HG03159 (cell line): Measurements from ENCODE around the gene F12.
"Not testable (repeated sequence)": the region's sequence is repeated elsewhere in the genome, so short reads cannot be mapped to it uniquely, and the experiment has no call there.

ENCODE experiments used
- ATAC-seq: cut with Tn5 transposase; IDR thresholded peaks from one replicate; pipeline ENCODE4 v1.9.1; 2021; ENCODE audit warnings: mild to moderate bottlenecking, moderate library complexity; ENCODE audit not compliant: unreplicated experiment

The F12 gene

DNA sequence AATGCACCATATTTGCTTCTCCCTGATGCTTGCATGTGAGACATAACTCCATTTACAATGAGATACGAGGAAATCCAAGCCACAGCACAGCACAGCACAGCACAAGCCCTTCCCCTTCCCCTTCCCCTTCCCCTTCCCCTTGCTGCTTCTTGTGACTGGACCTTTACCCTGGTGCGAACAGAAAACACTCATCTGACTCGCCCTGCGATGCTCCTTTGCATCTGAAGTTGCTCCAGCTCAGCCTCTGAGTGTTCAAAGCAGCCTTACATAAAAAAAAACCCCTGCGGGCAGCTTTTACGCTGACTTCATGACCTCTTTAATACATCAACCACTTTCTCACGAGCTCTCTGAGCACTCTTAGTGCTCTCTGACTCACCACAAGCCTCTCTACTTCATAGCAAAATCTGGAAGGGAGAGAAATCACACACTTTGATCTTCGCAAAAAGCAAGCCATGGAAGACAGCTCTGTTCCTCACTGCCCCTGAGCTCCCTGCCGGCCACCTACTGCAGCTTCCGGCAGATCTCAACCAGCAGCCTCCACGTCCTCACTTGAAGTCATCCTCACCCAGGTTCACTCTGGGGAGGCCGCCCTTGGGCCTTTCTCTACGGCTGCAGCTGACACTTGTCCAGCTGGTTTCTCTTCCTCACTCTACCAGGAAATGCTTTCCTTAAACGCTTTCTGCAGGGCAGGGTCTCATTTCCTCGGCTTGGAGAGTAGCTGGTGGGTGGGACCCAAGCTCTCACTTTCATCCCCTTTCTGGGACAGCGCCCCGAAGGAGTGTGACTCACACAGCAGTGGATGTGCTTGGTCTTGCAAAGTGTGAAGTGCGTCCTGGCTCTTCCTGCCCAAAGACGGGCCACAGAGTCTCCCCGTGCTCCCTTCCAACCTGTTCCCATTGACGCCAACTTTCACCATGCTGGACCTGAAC, 19.9 kb downstream of the F12 start:
- no peak for ATAC-seq

DNA sequence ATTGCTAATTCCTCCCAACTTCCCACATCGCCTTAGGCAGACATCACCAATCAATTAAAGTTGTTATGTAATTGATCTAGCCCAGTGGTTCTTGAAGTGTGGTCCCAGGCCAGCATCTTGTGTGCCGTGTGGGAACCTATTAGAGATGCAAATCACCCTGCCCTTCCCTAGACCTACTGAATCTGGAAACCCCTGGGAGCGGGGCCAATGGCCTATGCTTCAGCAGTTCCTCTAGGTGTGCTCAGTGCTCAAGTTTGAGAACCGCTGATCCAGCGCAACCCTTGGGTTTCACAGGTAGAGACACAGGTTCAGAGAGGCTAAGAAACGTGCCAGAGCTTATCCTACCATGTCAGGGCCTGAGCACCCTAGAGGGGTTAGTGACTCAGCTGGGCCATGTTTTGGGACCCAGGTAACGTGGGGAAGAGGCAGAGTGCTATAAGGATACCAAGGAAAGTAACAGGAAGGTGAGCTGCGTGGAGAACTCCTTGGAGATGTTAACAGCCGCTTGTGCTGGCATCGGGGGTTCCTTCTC, 20.8 kb downstream of the F12 start:
- no peak for ATAC-seq

DNA sequence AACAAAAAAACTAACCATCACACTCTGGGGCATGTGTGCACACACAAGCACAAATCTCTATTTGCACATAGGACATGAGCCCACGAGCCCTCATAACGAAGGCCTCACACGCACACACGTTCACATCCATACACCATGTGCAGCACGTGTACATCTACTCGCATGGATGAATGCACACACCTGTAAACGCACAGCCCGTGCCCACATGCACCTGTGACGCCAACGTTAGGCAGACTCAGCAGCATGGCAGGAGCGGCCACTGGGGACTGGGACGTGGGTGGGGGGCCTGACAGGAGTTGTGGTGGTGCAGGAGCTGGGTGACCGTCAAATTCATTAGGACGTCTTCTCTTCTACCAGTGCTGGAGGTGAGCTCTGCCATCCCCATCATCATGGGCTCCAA, 22.0 kb downstream of the F12 start:
- ATAC-seq: no peak

DNA sequence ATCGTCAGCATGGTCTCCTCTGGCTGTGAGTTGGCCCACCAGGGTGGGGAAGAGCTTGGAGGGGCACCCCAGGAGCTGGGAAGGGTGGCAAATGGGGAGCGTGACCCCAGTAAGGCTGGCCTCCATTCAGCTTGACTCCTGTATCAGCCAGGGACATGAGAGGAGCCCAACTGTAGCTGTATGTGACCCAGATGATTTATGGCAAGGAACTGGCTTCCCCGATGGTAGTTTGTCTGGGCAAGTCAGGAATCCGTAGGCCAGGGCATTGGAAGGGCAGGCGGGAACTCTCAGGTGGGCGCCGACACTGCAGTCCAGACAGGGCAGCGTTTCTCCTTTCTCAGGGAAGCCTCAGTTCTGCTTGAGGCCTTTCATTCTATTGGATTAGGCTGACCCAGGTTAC, 22.8 kb downstream of the F12 start:
- no peak for ATAC-seq

DNA sequence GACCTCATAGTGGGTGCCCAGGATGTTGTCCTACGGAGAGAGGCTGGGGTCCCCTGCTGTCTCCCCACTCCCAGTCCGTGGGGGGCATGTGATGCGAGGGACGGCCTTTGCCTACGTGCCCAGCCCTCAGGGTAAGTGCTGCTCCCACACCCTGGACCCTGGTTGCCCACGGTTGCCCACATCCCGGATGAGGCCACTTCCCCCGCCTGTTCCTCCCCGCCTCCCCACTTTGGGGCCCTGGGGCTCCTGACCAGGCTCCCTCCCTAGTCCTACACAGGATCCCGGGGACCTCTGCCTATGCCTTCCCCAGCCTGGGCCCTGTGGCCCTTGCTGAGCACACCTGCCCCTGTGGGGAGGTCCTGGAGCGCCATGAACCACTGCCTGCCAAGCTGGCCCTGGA, 23.6 kb downstream of the F12 start:
- ATAC-seq: no peak

DNA sequence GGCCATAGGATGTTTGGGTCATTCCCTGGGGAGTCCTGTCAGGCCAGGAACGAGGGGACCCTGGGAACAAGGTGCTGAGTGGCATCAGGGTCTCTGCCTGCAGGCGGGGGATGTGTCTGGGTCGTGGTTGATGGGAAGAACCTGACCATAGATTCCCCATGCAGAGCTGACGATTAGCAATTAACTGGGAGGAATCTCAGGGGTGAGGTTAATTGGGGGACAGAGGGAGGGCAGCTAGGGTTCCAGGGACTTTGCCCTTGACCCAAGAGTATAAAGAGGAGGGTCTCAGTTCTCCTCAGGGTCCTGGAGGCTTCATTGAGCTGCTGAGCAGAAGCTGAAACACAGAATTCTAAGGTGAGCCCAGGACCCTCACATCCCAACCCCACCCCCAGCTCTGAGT, 25.2 kb downstream of the F12 start, which contains the start of gene SLC34A1:
TSS of gene SLC34A1 (plus strand) at position 301 of the 400 bp plus-strand sequence. CDS start 1,308 bp downstream, outside the sequence.
- ATAC-seq: no peak

DNA sequence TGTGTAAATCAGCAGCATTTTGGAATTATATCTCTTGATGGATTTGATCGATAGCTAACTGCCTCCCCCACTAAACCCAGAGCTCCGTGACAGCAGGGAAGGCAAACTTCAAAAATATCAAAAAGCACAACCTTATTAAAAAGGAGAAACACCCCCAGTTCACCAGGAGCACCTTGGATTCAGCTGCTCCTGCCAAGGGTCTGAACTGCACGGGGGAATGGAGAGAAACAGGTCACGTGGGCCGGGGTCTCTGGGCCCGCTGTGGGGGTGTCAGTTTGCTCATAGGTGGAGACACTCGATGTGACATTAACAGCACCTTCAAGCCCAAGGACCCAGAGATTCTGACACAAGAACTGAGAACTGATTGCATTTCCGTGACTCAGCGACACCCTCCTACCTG, 26.2 kb downstream of the F12 start:
- ATAC-seq: no peak

DNA sequence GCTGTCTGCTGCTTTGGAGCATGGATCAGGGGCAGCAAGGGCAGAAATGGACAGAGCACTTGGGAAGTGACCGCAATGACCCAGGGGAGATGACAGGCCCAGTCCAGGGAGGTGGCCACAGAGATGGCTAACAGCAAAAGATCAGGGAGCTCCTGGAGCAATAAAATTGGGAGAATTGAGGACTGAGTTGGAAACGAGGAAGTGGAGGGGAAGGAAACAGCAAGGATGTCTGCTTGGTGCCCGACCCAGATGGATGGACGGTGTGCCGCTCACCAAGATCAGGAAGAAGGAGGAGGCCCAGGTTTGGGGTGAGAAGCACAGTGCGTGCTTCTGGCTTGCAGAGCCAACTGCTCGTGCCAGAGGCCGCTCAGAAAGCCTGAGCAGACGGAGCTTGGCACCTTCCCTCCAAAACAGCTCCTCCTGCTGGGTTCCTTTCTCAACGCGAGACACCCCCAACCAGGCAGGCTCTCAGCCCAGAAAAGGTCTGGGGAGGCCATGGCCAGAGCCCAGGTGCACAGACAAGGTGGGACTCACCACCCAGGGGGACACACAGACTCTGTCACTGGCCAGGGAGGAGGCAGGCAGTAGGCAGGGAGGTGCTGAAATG, 26.8 kb downstream of the F12 start:
- ATAC-seq: no peak

DNA sequence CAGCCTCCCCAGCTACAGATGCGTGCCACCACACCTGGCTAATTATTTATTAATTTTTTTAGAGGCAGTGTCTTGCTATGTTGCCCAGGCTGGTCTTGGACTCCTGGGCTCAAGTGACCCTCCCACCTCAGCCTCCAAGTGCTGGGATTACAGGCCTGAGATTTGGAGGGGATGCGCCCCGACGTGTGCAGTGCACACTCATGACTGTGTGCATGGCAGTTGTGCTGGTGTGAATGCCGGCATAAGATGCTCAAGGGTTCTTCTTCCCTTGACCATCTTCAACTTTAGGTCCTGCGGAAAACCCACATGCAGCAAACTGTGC, 28.6 kb downstream of the F12 start:
- no peak for ATAC-seq

DNA sequence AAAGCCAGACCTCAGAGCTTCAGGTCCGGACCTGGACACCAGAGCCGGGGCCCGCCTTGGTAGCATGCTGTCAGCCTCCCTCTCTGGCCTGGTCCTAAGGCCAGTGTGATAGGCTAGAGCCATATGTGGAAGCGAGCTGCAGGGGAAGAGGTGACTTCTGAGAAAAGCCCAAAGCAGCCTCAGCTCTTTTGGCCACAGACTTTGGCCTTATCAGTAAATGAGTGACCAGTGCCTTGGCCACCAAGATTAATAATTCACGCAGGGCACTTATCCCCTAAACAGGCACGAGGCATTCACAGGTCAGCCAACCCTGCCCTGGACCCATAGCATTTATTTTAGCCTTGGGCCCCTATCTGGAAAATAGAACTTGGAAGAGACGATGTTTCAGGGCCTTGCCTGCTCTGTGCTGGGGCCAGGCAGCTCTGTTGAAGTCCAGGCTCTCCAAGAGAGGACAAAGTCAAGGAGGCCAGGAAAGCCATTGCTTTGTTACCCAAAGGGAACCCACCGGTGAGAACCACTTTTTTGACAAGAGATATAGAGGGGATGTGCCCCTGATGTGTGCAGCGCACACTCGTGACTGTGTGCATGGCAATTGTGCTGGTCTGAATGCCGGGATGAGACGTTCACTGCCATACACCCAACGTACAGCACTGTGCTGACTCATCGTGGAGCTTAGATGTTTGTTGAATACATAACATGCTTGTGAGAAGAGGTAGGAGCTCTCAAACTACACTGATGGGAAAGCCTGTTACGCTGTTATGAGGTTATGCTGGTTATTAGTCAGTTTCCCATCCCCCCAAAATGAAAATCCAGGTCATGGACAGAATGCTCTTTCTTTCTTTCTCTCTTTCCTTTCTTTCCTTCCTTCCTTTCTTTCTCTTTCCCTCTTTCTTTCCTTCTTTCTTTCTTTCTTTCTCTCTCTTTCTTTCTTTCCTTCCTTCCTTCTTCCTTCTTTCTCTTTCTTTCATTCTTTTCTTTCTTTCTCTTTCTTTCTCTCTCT, 30.2 kb downstream of the F12 start:
- no peak for ATAC-seq

DNA sequence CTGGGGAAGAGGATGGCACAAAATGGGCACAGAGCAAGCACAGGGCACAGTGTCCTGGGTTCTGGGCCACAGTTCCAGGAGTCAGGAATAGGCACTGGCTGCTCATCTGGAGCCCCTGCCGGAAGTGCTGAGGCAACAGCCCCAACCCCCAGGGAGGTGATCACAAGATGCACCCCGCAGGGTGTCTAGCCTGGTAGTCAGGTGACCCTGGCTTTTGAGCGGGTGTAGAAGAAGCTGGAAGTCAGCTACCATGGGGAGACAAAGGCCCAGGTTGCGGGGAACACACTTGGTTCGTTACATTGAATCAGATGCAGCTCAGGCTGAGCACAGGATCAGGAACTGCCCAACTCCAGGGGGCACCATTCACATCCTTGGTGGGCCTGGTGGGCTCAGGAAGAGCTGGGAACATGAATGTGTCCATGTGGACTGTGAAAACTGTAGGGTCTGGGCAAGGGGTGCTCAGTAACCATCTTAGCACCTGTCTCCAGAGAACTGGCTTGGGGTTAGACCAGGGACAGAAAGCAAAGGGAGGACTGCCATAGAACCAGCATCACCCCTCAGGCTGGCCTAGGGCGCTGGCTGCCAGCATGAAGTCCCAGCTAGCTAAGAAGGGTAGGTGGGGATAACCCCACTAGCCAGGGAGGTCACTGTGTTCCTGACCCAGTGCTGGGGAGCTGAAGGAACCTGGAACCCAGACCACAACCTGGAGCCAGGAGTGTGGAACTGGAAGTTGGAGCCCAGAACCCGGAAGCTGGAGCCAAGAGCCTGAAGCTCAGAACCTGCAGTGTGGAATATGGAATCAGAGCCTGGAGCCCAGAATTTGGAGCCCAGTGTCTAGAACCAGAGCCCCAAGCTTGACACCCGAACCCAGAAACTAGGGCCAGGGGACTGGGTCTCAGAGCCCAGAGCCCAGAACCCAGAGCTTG, 31.2 kb downstream of the F12 start:
- no peak for ATAC-seq

DNA sequence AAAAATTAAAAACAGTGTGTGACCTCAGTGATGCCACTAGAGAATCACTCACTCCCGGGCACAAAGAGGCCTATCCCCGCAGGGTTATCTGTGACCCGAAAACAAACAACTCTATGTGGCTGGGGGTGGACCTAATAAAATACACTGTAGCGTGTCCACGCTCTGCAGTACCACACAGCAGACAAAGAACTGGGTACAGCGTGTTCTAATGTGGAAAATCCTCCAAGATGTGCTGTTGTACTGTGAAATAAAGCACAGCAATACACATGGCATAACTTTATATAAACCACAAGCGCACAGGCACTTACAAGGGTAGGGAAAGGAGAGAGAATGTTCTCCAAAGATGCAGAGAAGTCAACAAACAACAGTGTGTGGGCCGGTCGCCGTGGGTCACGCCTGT, 33.3 kb downstream of the F12 start:
- no peak for ATAC-seq

DNA sequence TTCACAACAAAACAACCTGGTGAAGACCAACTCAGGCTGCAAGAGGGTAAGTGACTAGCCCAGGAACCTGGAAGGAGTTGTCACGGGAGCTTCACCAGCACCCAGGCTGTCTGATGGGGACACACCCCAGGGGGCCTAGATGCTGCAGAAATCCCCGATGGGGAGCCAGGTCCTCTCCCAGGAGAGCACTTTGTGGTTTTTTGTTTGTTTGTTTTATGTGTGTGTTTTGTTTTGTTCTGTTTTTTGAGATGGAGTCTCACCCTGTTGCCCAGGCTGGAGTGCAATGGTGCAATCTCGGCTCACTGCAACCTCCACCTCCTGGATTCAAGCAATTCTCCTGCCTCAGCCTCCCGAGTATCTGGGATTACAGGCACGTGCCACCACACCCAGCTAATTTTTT, 33.8 kb downstream of the F12 start:
- not testable (repeated sequence) for ATAC-seq

DNA sequence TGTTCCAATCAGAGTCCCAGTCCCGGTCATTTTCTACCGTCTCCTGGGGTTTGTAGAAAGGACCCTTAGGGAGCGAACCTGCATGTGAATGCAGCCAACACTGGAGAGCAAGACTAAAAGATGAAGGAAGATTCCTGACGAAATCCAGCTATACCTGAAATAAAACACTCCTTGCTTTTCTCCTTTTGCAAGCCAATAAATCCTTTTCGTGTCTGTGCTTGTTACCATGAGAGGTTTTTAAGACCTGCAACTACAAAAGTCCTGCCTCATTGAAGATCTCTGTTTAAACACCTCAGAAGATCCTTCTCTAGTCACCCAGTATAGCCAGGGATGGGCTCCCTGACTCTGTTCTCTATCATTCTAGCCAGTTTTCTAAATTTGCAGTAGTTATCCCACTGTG, 35.2 kb downstream of the F12 start:
- ATAC-seq: no peak

DNA sequence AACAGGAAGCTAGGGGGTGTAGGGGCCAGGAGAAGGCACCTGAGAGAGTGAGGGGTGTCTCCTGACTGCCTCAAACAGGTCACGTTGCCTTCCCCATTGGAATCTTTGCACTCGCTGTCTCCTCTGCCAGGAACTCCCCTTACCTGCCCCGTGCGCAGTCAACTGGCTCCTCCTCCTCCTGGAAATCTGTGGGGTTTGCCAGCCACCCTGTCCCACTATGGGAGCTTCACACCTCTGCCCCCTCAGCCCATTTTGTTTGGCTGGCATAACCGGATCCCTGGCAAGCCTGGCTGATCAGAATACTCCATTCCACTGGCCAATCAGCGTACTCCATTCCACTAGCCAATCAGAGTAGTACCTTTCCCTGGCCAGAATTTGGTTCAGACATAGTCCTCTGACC, 35.6 kb downstream of the F12 start:
- ATAC-seq: no peak

DNA sequence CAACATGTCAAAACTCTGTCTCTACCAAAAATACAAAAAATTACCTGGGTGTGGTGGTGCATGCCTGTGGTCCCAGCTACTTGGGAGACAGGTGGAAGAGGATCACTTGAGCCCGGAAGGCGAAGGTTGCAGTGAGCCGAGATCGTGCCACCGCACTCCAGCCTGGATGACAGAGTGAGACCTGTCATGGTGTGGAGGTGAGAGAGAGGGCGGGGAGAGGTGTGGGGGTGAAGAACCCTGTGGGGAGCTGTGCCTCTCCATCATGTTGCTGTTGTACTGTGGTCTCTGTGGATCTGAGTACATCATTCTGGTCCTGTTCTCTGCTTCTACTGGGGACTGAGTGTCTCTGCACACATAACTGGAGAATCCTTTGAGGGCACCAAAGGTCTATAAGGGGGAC, 36.5 kb downstream of the F12 start:
- ATAC-seq: no peak

DNA sequence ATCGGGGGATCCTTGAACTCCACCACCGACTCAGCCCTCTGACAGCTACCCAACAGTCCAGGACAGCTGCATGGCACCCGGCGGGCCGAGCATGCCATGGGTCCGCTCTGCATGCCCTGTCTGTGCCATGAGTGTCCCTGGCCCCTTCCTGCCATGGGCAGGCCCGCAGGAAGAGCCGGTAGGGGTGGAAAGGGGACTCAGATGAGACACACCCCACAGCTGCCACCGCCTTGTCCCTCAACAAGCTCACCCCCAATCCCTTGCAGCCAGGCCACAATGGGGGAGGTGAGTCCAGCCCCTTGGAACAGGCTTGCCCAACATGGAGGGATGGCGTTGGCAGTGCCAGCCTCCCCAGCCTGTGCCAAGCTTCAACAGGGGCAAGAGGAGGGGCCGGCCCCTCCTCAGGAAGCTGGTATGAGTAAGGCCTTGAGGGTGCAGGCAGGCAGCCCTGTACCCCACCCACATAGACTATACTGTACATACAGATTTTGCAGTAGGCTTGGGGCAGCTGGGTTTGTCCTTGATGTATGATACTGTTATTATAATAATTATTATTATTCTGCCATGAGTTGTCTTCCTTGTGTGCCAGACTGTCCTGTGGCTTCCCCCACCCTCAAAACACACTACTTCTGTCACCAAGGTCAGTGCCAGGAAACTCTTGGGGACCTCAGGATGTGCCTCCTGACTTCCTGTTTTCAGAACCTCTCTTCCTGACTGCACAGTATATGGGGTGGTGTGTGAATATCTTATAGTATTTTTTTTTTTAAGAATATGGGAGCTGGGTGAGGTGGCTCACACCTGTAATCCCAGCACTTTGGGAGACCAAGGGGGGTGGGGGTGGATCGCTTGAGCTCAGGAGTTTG, 37.1 kb downstream of the F12 start:
- no peak for ATAC-seq

DNA sequence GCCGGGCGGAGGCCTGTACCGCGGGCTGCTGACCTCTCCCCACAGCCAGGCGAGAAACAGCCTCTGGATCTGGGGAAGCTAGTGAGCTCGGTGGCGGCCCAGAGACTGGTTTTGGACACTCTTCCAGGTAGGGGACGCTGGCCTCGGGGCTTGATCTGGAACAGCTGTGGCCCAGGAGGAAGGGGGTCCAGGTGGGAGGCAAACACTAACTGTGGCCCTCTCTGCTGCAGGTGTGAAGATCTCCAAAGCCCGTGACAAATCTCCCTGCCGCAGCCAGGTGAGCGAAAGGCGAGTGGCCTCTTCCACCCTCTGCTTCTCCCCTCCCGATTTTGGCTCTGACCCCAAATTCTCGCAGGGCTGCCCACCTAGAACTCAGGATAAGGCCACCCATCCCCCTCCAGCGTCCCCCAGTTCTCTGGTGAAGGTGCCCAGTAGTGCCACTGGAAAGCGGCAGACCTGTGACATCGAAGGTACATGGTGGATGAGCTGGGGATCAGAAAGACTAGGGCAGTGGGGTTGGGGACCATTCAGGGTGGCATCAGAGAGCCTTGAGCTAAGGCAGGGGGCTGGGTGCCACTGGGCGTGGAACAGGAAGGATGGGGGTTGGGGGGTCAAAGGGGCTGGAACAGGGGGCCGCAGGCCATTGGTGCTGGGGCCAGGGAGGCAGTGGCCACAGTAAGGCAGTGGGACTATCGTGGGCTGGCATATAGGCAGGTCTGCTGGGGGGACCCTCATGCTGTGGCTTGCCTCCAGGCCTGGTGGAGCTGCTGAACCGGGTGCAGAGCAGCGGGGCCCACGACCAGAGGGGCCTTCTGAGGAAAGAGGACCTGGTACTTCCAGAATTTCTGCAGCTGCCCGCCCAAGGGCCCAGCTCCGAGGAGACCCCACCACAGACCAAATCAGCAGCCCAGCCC, 38.0 kb downstream of the F12 start:
- ATAC-seq: no peak
